GM04504 (cell line): ENCODE results near the gene SNX8.

Source experiments
- DNase-seq: peaks from one replicate; pipeline ENCODE4 v3.0.0-alpha.2; 2012; ENCODE audit warnings: low read depth

SNX8 gene

GRCh38 chr7:2220954-2221353, 93.3 kb downstream of the SNX8 start:
- no peak for DNase-seq

- DNase-seq: no peak
Observed at GRCh38 chr7:2220506-2220905, 93.7 kb downstream of the SNX8 start.

- no peak for DNase-seq
Observed at GRCh38 chr7:2220030-2220429, 94.2 kb downstream of the SNX8 start.

GRCh38 chr7:2219606-2220005, 94.6 kb downstream of the SNX8 start:
- no peak for DNase-seq

- no peak for DNase-seq
Observed at GRCh38 chr7:2219136-2219535, 95.1 kb downstream of the SNX8 start.

- no peak for DNase-seq
Observed at GRCh38 chr7:2218444-2218785, 95.8 kb downstream of the SNX8 start.

GRCh38 chr7:2217716-2218443, 96.4 kb downstream of the SNX8 start:
- no peak for DNase-seq

GRCh38 chr7:2217206-2217605, 97.0 kb downstream of the SNX8 start:
- no peak for DNase-seq

GRCh38 chr7:2215851-2216250, 98.4 kb downstream of the SNX8 start:
- no peak for DNase-seq

- DNase-seq: no peak
Observed at GRCh38 chr7:2214636-2215035, 99.6 kb downstream of the SNX8 start.

GRCh38 chr7:2213551-2214215, 100.6 kb downstream of the SNX8 start:
- no peak for DNase-seq

- no peak for DNase-seq
Observed at GRCh38 chr7:2212906-2213305, 101.3 kb downstream of the SNX8 start.

- DNase-seq: no peak
Observed at GRCh38 chr7:2211926-2212325, 102.3 kb downstream of the SNX8 start.

- no peak for DNase-seq
Observed at GRCh38 chr7:2211259-2211880, 102.9 kb downstream of the SNX8 start.

GRCh38 chr7:2210551-2211258, 103.5 kb downstream of the SNX8 start:
- no peak for DNase-seq

- no peak for DNase-seq
Observed at GRCh38 chr7:2209961-2210323, 104.3 kb downstream of the SNX8 start.

- DNase-seq: peak; percentile 44
Observed at GRCh38 chr7:2209146-2209960, 104.9 kb downstream of the SNX8 start.

GRCh38 chr7:2208712-2209111, 105.5 kb downstream of the SNX8 start:
- DNase-seq: no peak

- DNase-seq: no peak
Observed at GRCh38 chr7:2205036-2205780, 109.0 kb downstream of the SNX8 start.

- DNase-seq: no peak
Observed at GRCh38 chr7:2204446-2204845, 109.8 kb downstream of the SNX8 start.

- DNase-seq: no peak
Observed at GRCh38 chr7:2203766-2204300, 110.4 kb downstream of the SNX8 start.
